Suprapubic skin (tissue), 3 donors: ENCODE results near the gene BCL6B.

Experiments
- CTCF ChIP-seq, 2 donors: fragments of 200-600 bp in 1 of 2; fragments of 450-650 bp in 1 of 2; sonication (generic) in 1 of 2; IDR thresholded peaks; one replicate each; pipeline ENCODE4 v1.5.1; 2016 to 2019; ENCODE audit warnings: antibody characterized with exemption in 2 of 2, mild to moderate bottlenecking in 1 of 2, moderate library complexity in 1 of 2
- POLR2A ChIP-seq, 2 donors: fragments of 450-650 bp; IDR thresholded peaks; one replicate each; pipeline ENCODE4 v1.6.1; 2017; ENCODE audit warnings: antibody characterized with exemption in 2 of 2, mild to moderate bottlenecking in 2 of 2, moderate library complexity in 2 of 2

GRCh38 chr17:7023576-7024401 is 939 bp downstream of the BCL6B start:
- no peak for TF ChIP-seq CTCF (IDR thresholded peaks at IDR 0.05)
- TF ChIP-seq POLR2A (IDR thresholded peaks at IDR 0.05): peak in 1 of 2 donors; percentile 60
